Sigmoid colon (tissue), 7 donors: ENCODE measurements around the gene ELMOD1. TPM values are rescaled to one million over a fixed set of nuclear protein-coding genes. Genes with fewer than 3 reads are reported as not detected.
A peak's percentile ranks its signal among the peaks of the same experiment; 100 is the strongest.

Source experiments
- DNase-seq: peaks from one replicate; pipeline ENCODE4 v3.0.0-alpha.2; 2019
- H3K27ac ChIP-seq, 4 donors: fragments of 200-600 bp; sonication (generic); one replicate each; pipeline ENCODE4 v1.5.1; 2016 to 2019; ENCODE audit warnings: mild to moderate bottlenecking in 1 of 4
- H3K27me3 ChIP-seq, 3 donors: fragments of 200-600 bp; sonication (generic); one replicate each; pipeline ENCODE4 v1.5.1; 2019; ENCODE audit warnings: mild to moderate bottlenecking in 1 of 3
- H3K36me3 ChIP-seq, 4 donors: fragments of 200-600 bp; sonication (generic); one replicate each; pipeline ENCODE4 v1.5.1; 2016 to 2019
- H3K4me1 ChIP-seq, 4 donors: fragments of 200-600 bp; sonication (generic); one replicate each; pipeline ENCODE4 v1.5.1; 2017 to 2019
- H3K4me3 ChIP-seq, 4 donors: fragments of 200-600 bp; sonication (generic); one replicate each; pipeline ENCODE4 v1.5.1; 2017 to 2019; ENCODE audit warnings: mild to moderate bottlenecking in 2 of 4, moderate library complexity in 1 of 4
- H3K9me3 ChIP-seq, 4 donors: fragments of 200-600 bp in 3 of 4; sonication (generic) in 3 of 4; one replicate each; pipeline versions ENCODE4 v1.5.1 to v1.6.1; 2013 to 2019
- CTCF ChIP-seq, 4 experiments: fragments of 450-650 bp in 3 of 4; fragments of 200-600 bp in 1 of 4; IDR thresholded peaks; one replicate each; pipeline ENCODE4 v1.5.1; 2016 to 2019; ENCODE audit warnings: antibody characterized with exemption in 4 of 4, mild to moderate bottlenecking in 3 of 4, moderate library complexity in 2 of 4
- EP300 ChIP-seq, 4 donors: sonication (generic); formaldehyde crosslinking; IDR thresholded peaks; one replicate each; pipeline ENCODE4 v1.6.1; 2017; ENCODE audit warnings: antibody characterized with exemption in 4 of 4
- POLR2A ChIP-seq, 2 donors: fragments of 450-650 bp; IDR thresholded peaks; one replicate each; pipeline ENCODE4 v1.6.1; 2016; ENCODE audit warnings: antibody characterized with exemption in 2 of 2, mild to moderate bottlenecking in 2 of 2, moderate library complexity in 2 of 2
- POLR2AphosphoS5 ChIP-seq, 4 donors: sonication (generic); formaldehyde crosslinking; IDR thresholded peaks; one replicate each; pipeline ENCODE4 v1.6.1; 2017; ENCODE audit warnings: antibody characterized with exemption in 4 of 4
- WGBS, 2 donors: extraction: QIAGEN DNeasy Blood & Tissue Kit; methylation state at CpG; one replicate each; pipeline ENCODE4 v1.1.7; 2013; 5-methylcytosine and 5-hydroxymethylcytosine counted together
- intact Hi-C: fragments of 100-400 bp; cut with DNase I; formaldehyde crosslinking; loops from one replicate; pipeline ENCODE4 v1.15.1; 2023
- polyA plus RNA-seq, 3 donors: library from polyadenylated mRNA; stranded (reverse); fragments of 200-250 nt; gene quantifications; one replicate each; pipeline ENCODE4 v1.2.3, GENCODE V29; 2013
- total RNA-seq, 4 donors: library from RNA; depleted of rRNA; stranded (reverse); fragments of >200 nt; gene quantifications; one replicate each; pipeline ENCODE4 v1.1.0, GENCODE V29; 2016
- donor health status: healthy with polysubstance abuse.
- donor health status: Bipolar disorder and iron deficiency.
- donor health status: healthy.

ELMOD1 gene
- total and polyA plus RNA-seq, 7 donors: 0.14 to 1.4 (median 0.49) TPM; not detected in 2

- 82 to 85% methylated on average over 15 of the region's 15 CpGs for WGBS, 2 donors
- peaks cover 0 to 10% (median 4%) of the 10 kb centered on the region in 4 donors for H3K4me1 ChIP-seq
Measured at GRCh38 chr11:107699371-107700285, 108.7 kb downstream of the ELMOD1 start.

DNA sequence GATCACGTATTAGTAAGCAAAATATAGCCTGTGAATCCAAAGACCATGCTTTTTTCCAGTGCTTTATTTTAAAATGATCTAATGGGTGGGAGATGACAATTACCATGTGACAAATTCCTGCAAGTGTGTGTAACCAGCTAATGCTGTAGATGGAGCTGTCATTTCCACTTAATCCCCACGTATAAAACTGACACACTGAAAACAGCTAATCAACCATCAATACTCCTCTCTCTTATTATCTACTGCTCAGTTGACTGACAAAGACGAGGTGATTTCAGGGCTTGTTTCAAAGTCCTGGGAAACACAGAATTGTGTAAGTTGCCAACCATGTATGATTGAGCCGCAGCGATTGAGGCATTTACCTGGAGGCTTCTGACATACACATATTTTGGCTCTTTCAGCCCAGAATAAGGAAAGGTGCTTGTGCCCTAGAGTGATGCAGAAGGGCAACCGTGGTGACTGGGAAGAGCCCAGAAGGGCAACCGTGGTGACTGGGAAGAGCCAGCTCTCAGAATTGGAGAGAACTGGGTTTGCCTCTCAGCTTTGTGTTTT lies 111.2 kb downstream of the ELMOD1 start:
- Histone ChIP-seq H3K27me3 (no peaks in the 10 kb centered on the region), H3K9me3 (no peaks in the 10 kb centered on the region), H3K4me3 (no peak overlapping the region), H3K27ac (no peak overlapping the region), H3K36me3 (no peaks in the 10 kb centered on the region), H3K4me1 (no peaks in the 10 kb centered on the region)
- intact Hi-C loops: no loop called here
- WGBS, 2 donors: 75 to 83% methylated on average over 7 of the region's 7 CpGs
- no peak for DNase-seq
- TF ChIP-seq POLR2AphosphoS5 (IDR thresholded peaks at IDR 0.05) (no peak), EP300 (IDR thresholded peaks at IDR 0.05) (no peak)

More at GRCh38 chr11:107699371-107700285, 108.7 kb downstream of the ELMOD1 start:
- Histone ChIP-seq H3K9me3 (no peaks in the 10 kb centered on the region), H3K27ac (no peak overlapping the region), H3K4me3 (no peak overlapping the region), H3K27me3 (no peaks in the 10 kb centered on the region), H3K36me3 (no peaks in the 10 kb centered on the region)
- DNase-seq: no peak
- TF ChIP-seq CTCF (IDR thresholded peaks at IDR 0.05): no peak
- TF ChIP-seq POLR2AphosphoS5 (IDR thresholded peaks at IDR 0.05): no peak
- no peak for TF ChIP-seq EP300 (IDR thresholded peaks at IDR 0.05)
- TF ChIP-seq POLR2A (IDR thresholded peaks at IDR 0.05): no peak
- intact Hi-C loops: no loop called here

DNA sequence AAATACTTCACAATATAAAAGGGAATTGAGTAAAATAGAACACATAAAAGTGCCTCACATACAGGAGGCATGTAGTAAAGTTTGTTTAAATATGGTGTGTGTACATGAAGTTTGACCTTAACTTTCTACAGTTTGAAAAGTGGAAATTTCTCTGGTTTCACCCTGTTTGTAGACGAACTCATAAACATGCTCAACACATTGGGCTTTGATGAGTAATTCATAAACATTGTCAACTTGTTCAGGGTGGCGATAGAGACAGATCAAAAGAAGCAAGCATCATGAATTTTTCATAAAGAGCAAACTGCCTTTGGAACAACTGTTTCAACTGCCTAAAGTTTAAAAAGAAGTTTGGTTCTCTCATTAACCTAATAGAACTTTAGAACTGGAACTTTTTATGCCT lies 111.8 kb downstream of the ELMOD1 start:
- TF ChIP-seq POLR2AphosphoS5 (IDR thresholded peaks at IDR 0.05): no peak
- no peak for TF ChIP-seq CTCF (IDR thresholded peaks at IDR 0.05)
- no peak for TF ChIP-seq EP300 (IDR thresholded peaks at IDR 0.05)
- no peak for TF ChIP-seq POLR2A (IDR thresholded peaks at IDR 0.05)
- DNase-seq: no peak
- Histone ChIP-seq H3K36me3 (no peaks in the 10 kb centered on the region), H3K27me3 (no peaks in the 10 kb centered on the region), H3K9me3 (no peaks in the 10 kb centered on the region), H3K27ac (no peak overlapping the region), H3K4me1 (no peaks in the 10 kb centered on the region), H3K4me3 (no peak overlapping the region)
- intact Hi-C loops: no loop called here
- WGBS, 2 donors: 27 to 44% methylated on average over 2 of the region's 2 CpGs

DNA sequence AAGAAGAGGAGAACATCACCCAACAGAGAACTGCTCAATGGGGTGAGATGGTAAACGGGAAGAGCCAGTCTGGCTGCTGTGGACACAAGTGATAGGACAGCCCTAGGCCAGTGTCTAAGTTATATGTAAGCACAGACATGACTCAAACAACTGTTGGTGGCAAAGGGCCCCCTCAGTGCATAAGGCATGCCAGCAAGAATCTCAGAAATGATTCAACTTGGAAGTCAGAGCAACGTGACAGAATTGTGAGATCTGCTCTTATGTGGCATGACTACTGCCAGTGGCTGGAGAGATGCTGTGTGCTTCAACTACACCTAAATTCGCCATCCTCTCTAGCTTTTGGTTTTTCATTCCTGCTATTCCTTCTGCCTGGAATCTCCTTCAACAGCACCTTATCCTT lies 113.5 kb downstream of the ELMOD1 start:
- intact Hi-C loops: no loop called here
- Histone ChIP-seq H3K4me1 (no peaks in the 10 kb centered on the region), H3K9me3 (no peaks in the 10 kb centered on the region), H3K27ac (no peak overlapping the region), H3K4me3 (no peak overlapping the region), H3K36me3 (no peaks in the 10 kb centered on the region), H3K27me3 (no peaks in the 10 kb centered on the region)
- no peak for DNase-seq
- WGBS, 2 donors: 76 to 79% methylated on average over 3 of the region's 3 CpGs
- TF ChIP-seq POLR2AphosphoS5 (IDR thresholded peaks at IDR 0.05) (no peak), EP300 (IDR thresholded peaks at IDR 0.05) (no peak), CTCF (IDR thresholded peaks at IDR 0.05) (no peak), POLR2A (IDR thresholded peaks at IDR 0.05) (no peak)

- Histone ChIP-seq H3K36me3 (no peaks in the 10 kb centered on the region), H3K27me3 (no peaks in the 10 kb centered on the region), H3K4me1 (no peaks in the 10 kb centered on the region), H3K4me3 (no peak overlapping the region), H3K27ac (no peak overlapping the region), H3K9me3 (no peaks in the 10 kb centered on the region)
- intact Hi-C loops: no loop called here
- TF ChIP-seq EP300 (IDR thresholded peaks at IDR 0.05) (no peak), POLR2AphosphoS5 (IDR thresholded peaks at IDR 0.05) (peak in 1 of 4 donors; percentile 10)
- DNase-seq: no peak
- WGBS, 2 donors: 78 to 79% methylated on average over 2 of the region's 2 CpGs
Measured at GRCh38 chr11:107705027-107705426, 114.1 kb downstream of the ELMOD1 start.
